ENCODE results near the gene PACSIN2.

DNA sequence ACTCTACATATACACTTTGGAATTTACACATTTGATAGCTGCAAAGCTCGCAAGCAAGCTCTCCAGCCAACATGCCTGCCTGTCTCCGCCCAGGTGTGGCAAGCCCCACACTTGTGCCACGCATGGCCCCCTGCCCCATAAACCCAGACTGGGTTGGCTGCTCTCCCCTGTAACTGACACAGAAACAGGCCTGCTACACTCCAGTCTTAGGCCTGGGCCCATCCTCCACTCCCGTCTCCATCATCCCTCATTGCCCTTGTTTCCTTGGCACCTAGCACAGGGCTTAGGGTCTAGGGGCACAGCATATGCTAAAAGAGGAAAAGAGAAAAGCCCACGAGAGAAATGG, 41.4 kb downstream of the PACSIN2 start:
- TF ChIP-seq CTCF (IDR thresholded peaks at IDR 0.05; ENCODE audit: insufficient read depth, low read depth, low read length): no peak
- no peak for TF ChIP-seq EZH2 (IDR thresholded peaks at IDR 0.05; ENCODE audit: insufficient read depth, low read length)

Data from astrocyte (in vitro differentiated cells and primary cell).